ENCODE data around the gene TGFBRAP1. TPM values are rescaled to one million over a fixed set of nuclear protein-coding genes. Genes with fewer than 3 reads are reported as not detected.
A peak's percentile ranks its signal among the peaks of the same experiment; 100 is the strongest.

TGFBRAP1 gene
- total RNA-seq, 1 donor from 2014 or later = 24.1 TPM

- Histone ChIP-seq H3K36me3 (ENCODE audit: control insufficient read depth, insufficient read depth, low read length) (peaks cover 20% of the 10 kb centered on the region), H3K27me3 (ENCODE audit: control insufficient read depth, insufficient read depth, low read length) (no peaks in the 10 kb centered on the region), H3K4me3 (ENCODE audit: low read depth, low read length) (no peak overlapping the region)
- no peak for TF ChIP-seq CTCF (IDR thresholded peaks at IDR 0.05; ENCODE audit: insufficient read depth, low read length, poor library complexity, severe bottlenecking)
- no peak for DNase-seq (ENCODE audit: low read depth)
Observed at GRCh38 chr2:105361102-105361889, 31.8 kb upstream of the TGFBRAP1 start.

- DNase-seq (ENCODE audit: low read depth) = no peak
- peaks cover 14% of the 10 kb centered on the region for H3K36me3 ChIP-seq (ENCODE audit: control insufficient read depth, insufficient read depth, low read length)
- H3K27me3 ChIP-seq (ENCODE audit: control insufficient read depth, insufficient read depth, low read length) = no peaks in the 10 kb centered on the region
- no peak for TF ChIP-seq CTCF (IDR thresholded peaks at IDR 0.05; ENCODE audit: insufficient read depth, low read length, poor library complexity, severe bottlenecking)
- H3K4me3 ChIP-seq (ENCODE audit: low read depth, low read length) = no peak overlapping the region
Observed at GRCh38 chr2:105358593-105358992, 29.1 kb upstream of the TGFBRAP1 start.

- no peak for TF ChIP-seq CTCF (IDR thresholded peaks at IDR 0.05; ENCODE audit: insufficient read depth, low read length, poor library complexity, severe bottlenecking)
- no peak for DNase-seq (ENCODE audit: low read depth)
- H3K27me3 ChIP-seq (ENCODE audit: control insufficient read depth, insufficient read depth, low read length) = no peaks in the 10 kb centered on the region
- peaks cover 6% of the 10 kb centered on the region for H3K36me3 ChIP-seq (ENCODE audit: control insufficient read depth, insufficient read depth, low read length)
- no peak overlapping the region for H3K4me3 ChIP-seq (ENCODE audit: low read depth, low read length)
Observed at GRCh38 chr2:105357122-105357521, 27.6 kb upstream of the TGFBRAP1 start.

GRCh38 chr2:105344704-105345345, 15.3 kb upstream of the TGFBRAP1 start:
- peak; percentile 20 for TF ChIP-seq CTCF (IDR thresholded peaks at IDR 0.05; ENCODE audit: insufficient read depth, low read length, poor library complexity, severe bottlenecking)
- Histone ChIP-seq H3K36me3 (ENCODE audit: control insufficient read depth, insufficient read depth, low read length) (no peaks in the 10 kb centered on the region), H3K27me3 (ENCODE audit: control insufficient read depth, insufficient read depth, low read length) (no peaks in the 10 kb centered on the region), H3K4me3 (ENCODE audit: low read depth, low read length) (no peak overlapping the region)
- no peak for DNase-seq (ENCODE audit: low read depth)

DNA sequence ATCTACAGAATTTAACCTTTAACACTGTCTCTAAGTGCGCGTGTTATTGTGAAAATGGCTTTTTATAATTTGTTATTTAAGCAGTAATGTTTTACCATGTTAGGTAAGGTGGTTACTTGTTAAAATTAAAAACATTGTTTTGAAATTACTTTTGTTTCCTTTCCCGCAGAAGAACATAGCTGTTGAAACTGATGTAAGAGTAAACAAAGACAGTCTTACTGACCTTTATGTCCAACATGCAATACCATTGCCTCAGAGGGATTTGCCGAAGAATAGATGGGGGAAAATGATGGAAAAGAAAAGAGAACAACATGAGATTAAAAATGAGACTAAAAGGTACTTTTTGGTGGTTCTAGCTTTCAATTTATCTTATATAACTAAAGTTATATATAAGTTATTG, 9.9 kb upstream of the TGFBRAP1 start:
- TF ChIP-seq CTCF (IDR thresholded peaks at IDR 0.05; ENCODE audit: insufficient read depth, low read length, poor library complexity, severe bottlenecking) = no peak
- no peaks in the 10 kb centered on the region for H3K36me3 ChIP-seq (ENCODE audit: control insufficient read depth, insufficient read depth, low read length)
- no peak overlapping the region for H3K4me3 ChIP-seq (ENCODE audit: low read depth, low read length)
- no peaks in the 10 kb centered on the region for H3K27me3 ChIP-seq (ENCODE audit: control insufficient read depth, insufficient read depth, low read length)
- no peak for DNase-seq (ENCODE audit: low read depth)

Data from kidney epithelial cell (primary cell).